Subcutaneous abdominal adipose tissue (tissue), 5 donors: ENCODE measurements around the gene TUB.

Experiments used
- H3K27ac ChIP-seq: one replicate; pipeline ENCODE4 v1.7.0; 2013; ENCODE audit warnings: low read depth, mild to moderate bottlenecking, inconsistent platforms, low read length, moderate library complexity
- H3K27me3 ChIP-seq, 5 donors: one replicate each; pipeline ENCODE4 v1.7.0; 2013; ENCODE audit warnings: low read length in 5 of 5, inconsistent platforms in 1 of 5; ENCODE audit not compliant: control insufficient read depth in 5 of 5, insufficient read depth in 4 of 5
- H3K36me3 ChIP-seq, 5 donors: one replicate each; pipeline ENCODE4 v1.7.0; 2013; ENCODE audit warnings: low read length in 5 of 5; ENCODE audit not compliant: control insufficient read depth in 5 of 5, insufficient read depth in 5 of 5
- H3K4me1 ChIP-seq, 5 donors: one replicate each; pipeline ENCODE4 v1.7.0; 2013; ENCODE audit warnings: low read length in 5 of 5, mild to moderate bottlenecking in 3 of 5, moderate library complexity in 1 of 5; ENCODE audit not compliant: control insufficient read depth in 5 of 5, insufficient read depth in 5 of 5
- H3K4me3 ChIP-seq, 5 donors: one replicate each; pipeline ENCODE4 v1.7.0; 2013; ENCODE audit warnings: low read length in 5 of 5, low read depth in 1 of 5
- H3K9ac ChIP-seq, 5 donors: one replicate each; pipeline ENCODE4 v1.7.0; 2013; ENCODE audit warnings: low read length in 5 of 5, mild to moderate bottlenecking in 4 of 5, moderate library complexity in 3 of 5
- H3K9me3 ChIP-seq, 5 donors: one replicate each; pipeline ENCODE4 v1.7.0; 2013; ENCODE audit warnings: low read length in 5 of 5; ENCODE audit not compliant: control insufficient read depth in 5 of 5
- donor health status: healthy.
- donor health status: healthy.
- donor health status: healthy.
- donor health status: healthy.
- donor health status: healthy.

TUB gene

GRCh38 chr11:8102296-8102915 is 21.4 kb downstream of the TUB start:
- peaks cover 0 to 51% (median 37%) of the 10 kb centered on the region in 5 donors for H3K36me3 ChIP-seq
- no peaks in the 10 kb centered on the region for H3K27me3 ChIP-seq
- no peak overlapping the region for H3K4me3 ChIP-seq

GRCh38 chr11:8102965-8103364 is 22.0 kb downstream of the TUB start:
- no peak overlapping the region for H3K27ac ChIP-seq
- H3K4me1 ChIP-seq = no peaks in the 10 kb centered on the region
- peaks cover 0 to 49% (median 38%) of the 10 kb centered on the region in 5 donors for H3K36me3 ChIP-seq
- H3K9me3 ChIP-seq = no peaks in the 10 kb centered on the region
- no peak overlapping the region for H3K9ac ChIP-seq
- H3K27me3 ChIP-seq = no peaks in the 10 kb centered on the region
- H3K4me3 ChIP-seq = no peak overlapping the region

More at GRCh38 chr11:8102296-8102915, 21.4 kb downstream of the TUB start:
- no peaks in the 10 kb centered on the region for H3K4me1 ChIP-seq
- H3K27ac ChIP-seq = no peak overlapping the region
- H3K9me3 ChIP-seq = no peaks in the 10 kb centered on the region
- H3K9ac ChIP-seq = no peak overlapping the region

DNA sequence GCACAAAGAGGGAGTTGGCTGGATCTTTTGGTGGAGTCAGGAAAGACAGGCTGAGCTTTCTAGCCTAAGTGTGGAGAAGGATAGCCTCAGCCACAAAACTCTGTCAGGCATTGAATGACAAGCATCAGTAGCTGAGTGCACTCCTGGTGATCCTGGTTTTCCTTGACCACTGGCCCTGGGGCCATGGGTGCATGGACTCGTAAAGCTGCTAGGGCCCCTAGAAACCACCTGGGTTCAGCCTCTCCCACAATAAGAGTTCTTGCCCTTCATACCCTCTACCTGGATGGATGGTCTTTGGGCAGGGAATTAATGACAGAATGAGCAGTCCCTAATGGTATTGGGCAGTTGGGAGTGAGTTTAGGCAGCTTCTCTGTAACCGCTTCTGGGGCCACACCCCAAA is 22.9 kb downstream of the TUB start:
- Histone ChIP-seq H3K27me3 (no peaks in the 10 kb centered on the region), H3K9ac (no peak overlapping the region), H3K4me3 (no peak overlapping the region), H3K9me3 (no peaks in the 10 kb centered on the region), H3K27ac (no peak overlapping the region), H3K4me1 (no peaks in the 10 kb centered on the region), H3K36me3 (peaks cover 2 to 43% (median 37%) of the 10 kb centered on the region in 5 donors)

GRCh38 chr11:8105133-8105532 is 24.1 kb downstream of the TUB start:
- Histone ChIP-seq H3K4me3 (no peak overlapping the region), H3K9me3 (no peaks in the 10 kb centered on the region)

GRCh38 chr11:8105666-8106065 is 24.7 kb downstream of the TUB start:
- no peaks in the 10 kb centered on the region for H3K4me1 ChIP-seq
- H3K9ac ChIP-seq = no peak overlapping the region
- no peak overlapping the region for H3K27ac ChIP-seq
- no peaks in the 10 kb centered on the region for H3K9me3 ChIP-seq
- H3K36me3 ChIP-seq = peaks cover 4 to 35% (median 32%) of the 10 kb centered on the region in 5 donors
- no peaks in the 10 kb centered on the region for H3K27me3 ChIP-seq
- no peak overlapping the region for H3K4me3 ChIP-seq

More at GRCh38 chr11:8105133-8105532, 24.1 kb downstream of the TUB start:
- H3K9ac ChIP-seq = no peak overlapping the region
- no peaks in the 10 kb centered on the region for H3K4me1 ChIP-seq
- no peak overlapping the region for H3K27ac ChIP-seq
- H3K36me3 ChIP-seq = peaks cover 4 to 40% (median 36%) of the 10 kb centered on the region in 5 donors
- no peaks in the 10 kb centered on the region for H3K27me3 ChIP-seq

GRCh38 chr11:8106679-8107078 is 25.7 kb downstream of the TUB start:
- Histone ChIP-seq H3K27ac (no peak overlapping the region), H3K4me1 (no peaks in the 10 kb centered on the region), H3K9ac (no peak overlapping the region), H3K36me3 (peaks cover 4 to 25% (median 22%) of the 10 kb centered on the region in 5 donors), H3K4me3 (no peak overlapping the region), H3K27me3 (no peaks in the 10 kb centered on the region), H3K9me3 (no peaks in the 10 kb centered on the region)

GRCh38 chr11:8107642-8108041 is 26.6 kb downstream of the TUB start:
- Histone ChIP-seq H3K9me3 (no peaks in the 10 kb centered on the region), H3K27ac (no peak overlapping the region), H3K36me3 (peaks cover 4 to 15% (median 13%) of the 10 kb centered on the region in 5 donors), H3K9ac (no peak overlapping the region), H3K27me3 (no peaks in the 10 kb centered on the region), H3K4me1 (no peaks in the 10 kb centered on the region), H3K4me3 (no peak overlapping the region)

DNA sequence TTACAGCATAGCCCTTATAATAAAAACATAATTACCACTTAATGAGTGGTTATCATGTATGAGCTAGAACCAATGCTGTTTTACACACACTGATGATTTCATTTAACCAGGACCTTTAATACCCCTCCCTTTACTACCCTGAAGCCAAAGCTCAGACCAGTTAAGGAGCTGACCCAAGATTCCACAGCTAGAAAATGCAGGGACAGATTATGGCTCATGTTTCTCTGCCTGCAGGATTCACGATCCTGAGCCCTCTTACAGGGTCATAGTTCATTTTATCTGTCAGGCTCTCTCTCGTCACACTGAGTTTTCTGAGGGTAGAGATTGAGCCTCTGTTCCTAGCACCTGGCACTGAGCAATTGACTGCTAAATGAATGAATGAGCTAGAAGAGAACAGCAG is 27.4 kb downstream of the TUB start:
- Histone ChIP-seq H3K27me3 (no peaks in the 10 kb centered on the region), H3K36me3 (peaks cover 4 to 15% (median 13%) of the 10 kb centered on the region in 5 donors), H3K9me3 (no peaks in the 10 kb centered on the region), H3K27ac (no peak overlapping the region), H3K9ac (no peak overlapping the region), H3K4me1 (no peaks in the 10 kb centered on the region), H3K4me3 (no peak overlapping the region)

DNA sequence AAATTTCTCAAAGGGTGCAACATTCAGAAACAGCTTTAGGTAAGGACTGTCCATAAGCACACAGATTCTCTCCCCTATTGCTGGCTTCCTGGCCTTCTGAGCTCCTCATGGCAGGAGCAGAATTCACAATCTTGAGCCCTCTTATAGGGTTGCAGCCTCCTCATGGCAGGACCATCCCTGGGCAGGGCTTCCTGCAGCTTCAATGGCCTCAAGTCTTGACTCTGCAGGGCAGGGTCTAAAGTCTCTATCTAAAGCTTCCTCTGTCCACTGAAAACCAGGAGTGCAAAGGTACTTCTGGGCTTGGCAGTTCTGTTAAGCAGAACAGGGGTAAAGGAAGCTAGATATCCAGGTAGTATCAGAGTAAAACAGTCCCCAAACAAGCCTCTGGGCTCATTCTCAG is 28.7 kb downstream of the TUB start:
- Histone ChIP-seq H3K9ac (no peak overlapping the region), H3K27me3 (no peaks in the 10 kb centered on the region), H3K4me3 (no peak overlapping the region), H3K9me3 (peaks cover 0 to 3% (median 0%) of the 10 kb centered on the region in 5 donors), H3K27ac (no peak overlapping the region), H3K36me3 (peaks cover 0 to 6% (median 4%) of the 10 kb centered on the region in 5 donors), H3K4me1 (no peaks in the 10 kb centered on the region)

GRCh38 chr11:8110396-8110795 is 29.4 kb downstream of the TUB start:
- H3K4me1 ChIP-seq = no peaks in the 10 kb centered on the region
- no peak overlapping the region for H3K9ac ChIP-seq
- no peak overlapping the region for H3K4me3 ChIP-seq
- H3K27me3 ChIP-seq = no peaks in the 10 kb centered on the region
- peaks cover 0 to 3% (median 0%) of the 10 kb centered on the region in 5 donors for H3K9me3 ChIP-seq
- H3K36me3 ChIP-seq = peaks cover 0 to 6% (median 4%) of the 10 kb centered on the region in 5 donors
- H3K27ac ChIP-seq = no peak overlapping the region
